NB4 (cell line): ENCODE measurements around the gene TMEM135.

Experiments
- CTCF ChIP-seq: IDR thresholded peaks from one replicate; pipeline ENCODE4 v1.5.1; 2012; ENCODE audit warnings: low read depth, low read length
- MAX ChIP-seq: IDR thresholded peaks from 2 replicates; pipeline ENCODE4 v1.6.1; 2011; ENCODE audit warnings: low read depth, low read length
- POLR2A ChIP-seq: IDR thresholded peaks from 2 replicates; pipeline ENCODE4 v1.6.1; 2011; ENCODE audit warnings: mild to moderate bottlenecking; ENCODE audit not compliant: insufficient read length; ENCODE audit errors: extremely low read depth

GRCh38 chr11:87020336-87020735 is 17.4 kb upstream of the TMEM135 start:
- no peak for TF ChIP-seq CTCF
- TF ChIP-seq POLR2A, result no peak
- no peak for TF ChIP-seq MAX
